Type B pancreatic cell (in vitro differentiated cells): Measurements from ENCODE around the gene ARG2. TPM values are rescaled to one million over a fixed set of nuclear protein-coding genes. Genes with fewer than 3 reads are reported as not detected.

Experiments used
- DNase-seq: peaks from one replicate; pipeline ENCODE4 v3.0.0; 2021; ENCODE audit warnings: mixed read lengths; ENCODE audit not compliant: unreplicated experiment; ENCODE audit errors: extremely low spot score
- H3K27ac Mint-ChIP-seq: 2 replicates; pipeline ENCODE4 v1.8.0; 2021; ENCODE audit warnings: mild to moderate bottlenecking, mixed read lengths
- H3K27me3 Mint-ChIP-seq: 2 replicates; pipeline ENCODE4 v1.8.0; 2021; ENCODE audit warnings: mixed read lengths
- H3K36me3 Mint-ChIP-seq: 2 replicates; pipeline ENCODE4 v1.8.0; 2021; ENCODE audit warnings: mixed read lengths
- H3K4me1 Mint-ChIP-seq: one replicate; pipeline ENCODE4 v1.8.0; 2021; ENCODE audit warnings: mixed read lengths; ENCODE audit not compliant: unreplicated experiment
- H3K4me3 Mint-ChIP-seq: 2 replicates; pipeline ENCODE4 v1.8.0; 2021; ENCODE audit warnings: mild to moderate bottlenecking, mixed read lengths
- H3K9me3 Mint-ChIP-seq: 2 replicates; pipeline ENCODE4 v1.8.0; 2021; ENCODE audit warnings: mixed read lengths
- CTCF ChIP-seq: fragments of 200-600 bp; sonication (generic); conservative IDR thresholded peaks from 2 replicates; pipeline ENCODE4 v1.5.0; 2021; ENCODE audit warnings: antibody characterized with exemption, mild to moderate bottlenecking
- total RNA-seq: library from RNA; stranded (reverse); gene quantifications from 2 replicates; pipeline ENCODE4 v1.2.1, GENCODE V29; 2021; ENCODE audit warnings: low replicate concordance

The ARG2 gene
- total RNA-seq, 1 donor from 2014 or later, result 18.2 TPM

GRCh38 chr14:67581643-67582042, 38.1 kb upstream of the ARG2 start:
- no peaks in the 10 kb centered on the region for H3K4me1 Mint-ChIP-seq
- H3K4me3 Mint-ChIP-seq, result no peak overlapping the region
- DNase-seq, result no peak
- no peaks in the 10 kb centered on the region for H3K27me3 Mint-ChIP-seq
- H3K27ac Mint-ChIP-seq, result no peak overlapping the region
- no peak for TF ChIP-seq CTCF
- H3K36me3 Mint-ChIP-seq, result peaks cover 6% of the 10 kb centered on the region
- no peaks in the 10 kb centered on the region for H3K9me3 Mint-ChIP-seq

- Mint-ChIP-seq H3K27me3 (no peaks in the 10 kb centered on the region), H3K36me3 (peaks cover 6% of the 10 kb centered on the region), H3K4me1 (no peaks in the 10 kb centered on the region), H3K27ac (no peak overlapping the region), H3K4me3 (no peak overlapping the region), H3K9me3 (no peaks in the 10 kb centered on the region)
- DNase-seq, result no peak
- no peak for TF ChIP-seq CTCF
These were observed 37.7 kb upstream of the ARG2 start for GRCh38 chr14:67582061-67582460.

- Mint-ChIP-seq H3K9me3 (no peaks in the 10 kb centered on the region), H3K27ac (peak overlapping the region; percentile 48), H3K4me1 (no peaks in the 10 kb centered on the region), H3K4me3 (no peak overlapping the region), H3K36me3 (peaks cover 6% of the 10 kb centered on the region), H3K27me3 (no peaks in the 10 kb centered on the region)
- TF ChIP-seq CTCF, result peak; percentile 78
- no peak for DNase-seq
These were observed 35.7 kb upstream of the ARG2 start for GRCh38 chr14:67583711-67584644.

GRCh38 chr14:67584978-67585377, 34.7 kb upstream of the ARG2 start:
- no peak overlapping the region for H3K4me3 Mint-ChIP-seq
- H3K27me3 Mint-ChIP-seq, result no peaks in the 10 kb centered on the region
- no peaks in the 10 kb centered on the region for H3K9me3 Mint-ChIP-seq
- DNase-seq, result no peak
- no peaks in the 10 kb centered on the region for H3K4me1 Mint-ChIP-seq
- H3K27ac Mint-ChIP-seq, result no peak overlapping the region
- TF ChIP-seq CTCF, result no peak
- H3K36me3 Mint-ChIP-seq, result peaks cover 6% of the 10 kb centered on the region

GRCh38 chr14:67586369-67586768, 33.4 kb upstream of the ARG2 start:
- no peak for TF ChIP-seq CTCF
- Mint-ChIP-seq H3K36me3 (peaks cover 6% of the 10 kb centered on the region), H3K27ac (no peak overlapping the region), H3K4me3 (no peak overlapping the region), H3K27me3 (no peaks in the 10 kb centered on the region), H3K9me3 (no peaks in the 10 kb centered on the region), H3K4me1 (no peaks in the 10 kb centered on the region)
- DNase-seq, result no peak
